CD4-positive, alpha-beta T cell treated with Interleukin-4 for 4 hours (primary cell): ENCODE data around the gene ASCC1.
A peak's percentile ranks its signal among the peaks of the same experiment; 100 is the strongest.
"Not testable (repeated sequence)": the region's sequence is repeated elsewhere in the genome, so short reads cannot be mapped to it uniquely, and the experiment has no call there.

ENCODE experiments used
- DNase-seq: peaks from one replicate; pipeline ENCODE4 v3.0.0-alpha.2; 2020

The ASCC1 gene

GRCh38 chr10:72123616-72124015 is 92.5 kb downstream of the ASCC1 start:
- DNase-seq: no peak

- no peak for DNase-seq
These were observed 93.9 kb downstream of the ASCC1 start for GRCh38 chr10:72122221-72122620.

GRCh38 chr10:72121389-72121788 is 94.7 kb downstream of the ASCC1 start:
- no peak for DNase-seq

GRCh38 chr10:72116372-72116771 is 99.7 kb downstream of the ASCC1 start:
- DNase-seq: no peak

DNA sequence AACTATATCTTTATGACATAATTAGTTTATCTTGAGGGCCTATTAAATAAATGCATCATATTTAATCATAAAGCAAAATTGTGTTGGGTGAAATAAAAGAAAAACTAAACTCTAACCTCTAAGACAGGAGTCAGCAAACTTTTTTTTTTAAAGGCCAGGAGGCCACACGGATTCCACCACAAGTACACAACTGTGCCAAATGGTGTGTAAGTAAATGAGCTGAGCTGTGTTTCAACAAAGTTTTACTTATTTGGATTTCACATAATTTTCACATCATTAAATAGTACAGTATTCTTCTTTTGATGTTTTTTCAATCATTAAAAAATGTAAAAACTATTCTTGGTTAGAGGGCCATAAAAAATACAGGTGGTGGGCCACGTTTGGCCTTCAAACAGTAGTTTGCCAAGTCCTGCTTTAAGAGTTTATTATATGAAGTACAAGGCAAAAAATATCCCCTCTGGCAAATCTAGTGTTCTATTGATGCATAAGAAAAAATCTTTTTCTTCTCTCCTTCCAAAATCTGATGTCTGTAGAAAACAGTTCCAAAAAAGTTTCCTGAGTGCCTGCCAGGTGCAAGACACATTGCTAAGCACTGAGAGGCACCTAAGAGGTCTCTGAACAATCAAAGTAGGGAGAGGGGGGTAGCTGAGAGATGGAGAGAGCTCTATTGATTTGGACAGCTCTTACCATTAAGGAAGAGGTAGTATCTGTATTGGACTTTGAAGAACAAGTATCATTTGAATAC is 101.2 kb downstream of the ASCC1 start:
- DNase-seq: no peak

GRCh38 chr10:72110673-72111401 is 105.2 kb downstream of the ASCC1 start:
- DNase-seq: no peak

DNA sequence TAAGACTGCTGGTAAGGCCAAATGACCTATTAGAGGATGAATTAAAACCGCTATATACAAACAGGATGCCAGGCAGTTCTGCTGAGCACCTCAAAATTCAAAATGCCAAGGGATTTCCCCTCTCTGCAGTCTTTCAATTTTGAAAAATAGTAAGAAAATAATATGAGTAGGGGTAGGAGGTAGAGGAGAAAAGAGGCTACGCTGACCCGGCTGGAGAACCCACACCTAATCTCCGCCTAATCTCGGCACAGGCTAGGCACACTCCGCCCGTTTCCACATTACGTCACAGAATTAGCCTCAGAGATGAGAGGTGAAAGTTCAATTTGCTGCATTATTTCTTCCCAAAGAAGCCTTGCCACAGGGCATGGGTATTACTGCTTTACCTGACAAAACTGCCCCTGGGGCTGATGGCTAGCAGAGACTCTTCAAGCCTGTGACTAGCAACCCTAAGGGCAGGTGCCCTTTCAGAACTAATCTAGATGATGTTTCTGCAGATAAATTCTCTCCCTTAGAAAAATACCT is 106.4 kb downstream of the ASCC1 start:
- peak; percentile 23 for DNase-seq

GRCh38 chr10:72108830-72109635 is 107.0 kb downstream of the ASCC1 start:
- DNase-seq: no peak

- not testable (repeated sequence) for DNase-seq
These were observed 108.1 kb downstream of the ASCC1 start for GRCh38 chr10:72108004-72108370.

DNA sequence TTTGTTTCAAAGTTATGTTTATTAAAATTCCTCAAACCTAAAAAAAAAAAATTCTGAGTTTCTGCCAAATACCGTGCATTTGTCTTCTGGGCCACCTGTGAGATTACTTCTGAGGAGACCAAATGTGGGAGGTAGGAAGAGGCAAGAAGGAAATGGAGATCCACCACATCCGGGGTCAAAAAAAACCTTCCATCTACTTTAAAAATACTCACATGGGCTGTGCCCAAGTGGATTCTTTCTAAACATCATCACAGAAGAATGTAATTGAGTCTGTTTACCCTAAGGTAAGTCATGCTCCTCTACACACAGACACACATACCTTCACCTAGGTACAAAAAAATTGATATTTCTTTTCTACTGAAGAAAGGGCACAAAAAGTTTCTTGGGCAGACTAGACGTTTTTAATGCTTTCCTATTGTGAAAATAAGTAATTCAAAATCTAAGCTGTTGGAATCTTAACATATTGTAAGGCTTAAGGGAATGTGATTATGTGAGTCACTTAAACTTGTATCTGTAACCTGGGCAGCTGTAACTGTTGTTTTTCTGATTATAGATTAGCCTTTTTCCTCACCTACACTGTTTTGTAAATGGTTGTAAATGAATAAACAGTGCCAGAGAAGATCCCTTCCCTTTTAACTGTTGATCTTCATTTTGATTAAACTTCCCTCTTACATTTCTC is 108.6 kb downstream of the ASCC1 start:
- peak; percentile 60 for DNase-seq

- DNase-seq: no peak
These were observed 109.2 kb downstream of the ASCC1 start for GRCh38 chr10:72106896-72107295.

DNA sequence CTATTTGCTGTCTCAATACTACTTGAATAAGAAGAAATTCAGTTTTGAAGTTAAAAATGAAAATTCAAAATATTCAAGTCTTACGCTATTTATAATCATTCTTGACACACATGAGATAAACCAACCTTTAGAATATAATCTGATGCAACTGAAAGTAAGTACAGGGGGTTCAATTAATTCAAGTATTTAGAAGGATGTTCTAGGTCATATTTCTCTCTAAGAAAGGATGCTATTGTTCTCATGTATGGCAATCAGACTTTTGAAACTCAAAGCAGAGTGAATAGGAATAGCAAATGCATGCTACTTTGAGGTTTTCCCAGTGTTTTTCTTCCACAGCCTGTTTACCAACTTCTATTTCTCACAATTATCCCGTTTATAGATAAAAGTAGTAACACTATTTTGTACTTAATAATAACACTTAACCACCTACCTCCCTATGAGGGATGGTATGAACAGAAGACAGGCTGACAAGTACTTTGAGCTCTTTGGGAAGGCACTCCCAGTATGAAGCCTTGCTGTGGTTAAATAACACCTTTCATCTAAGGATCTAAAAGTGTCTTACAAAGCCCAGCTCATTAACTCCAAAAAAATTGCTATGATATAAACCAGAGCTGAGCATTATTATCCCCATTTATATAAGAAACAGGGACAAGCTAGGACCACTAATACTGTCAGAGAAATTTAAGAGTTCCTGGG is 109.8 kb downstream of the ASCC1 start:
- DNase-seq: no peak

DNA sequence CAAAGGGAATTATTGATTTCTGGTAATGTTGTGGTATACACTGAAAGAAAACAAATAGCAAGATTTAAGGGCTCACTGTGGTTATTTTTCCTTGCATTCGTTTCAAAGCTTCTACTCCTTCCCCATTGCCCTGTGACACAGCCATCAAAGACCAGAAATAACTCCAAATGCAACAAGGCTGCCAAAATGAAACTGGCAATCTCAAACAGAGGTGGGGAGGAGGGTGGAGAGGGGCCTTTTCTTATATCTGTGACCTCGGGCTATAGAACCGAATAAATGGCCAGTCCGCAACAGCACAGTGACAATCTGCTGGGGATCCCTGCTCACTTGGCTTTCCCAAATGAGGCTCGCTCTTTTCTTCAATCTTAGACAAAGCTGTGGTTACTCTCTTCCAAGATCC is 110.4 kb downstream of the ASCC1 start:
- DNase-seq: no peak

GRCh38 chr10:72105098-72105475 is 111.0 kb downstream of the ASCC1 start:
- DNase-seq: no peak

GRCh38 chr10:72104472-72105097 is 111.5 kb downstream of the ASCC1 start:
- no peak for DNase-seq

- no peak for DNase-seq
These were observed 116.5 kb downstream of the ASCC1 start for GRCh38 chr10:72099600-72099921.

DNA sequence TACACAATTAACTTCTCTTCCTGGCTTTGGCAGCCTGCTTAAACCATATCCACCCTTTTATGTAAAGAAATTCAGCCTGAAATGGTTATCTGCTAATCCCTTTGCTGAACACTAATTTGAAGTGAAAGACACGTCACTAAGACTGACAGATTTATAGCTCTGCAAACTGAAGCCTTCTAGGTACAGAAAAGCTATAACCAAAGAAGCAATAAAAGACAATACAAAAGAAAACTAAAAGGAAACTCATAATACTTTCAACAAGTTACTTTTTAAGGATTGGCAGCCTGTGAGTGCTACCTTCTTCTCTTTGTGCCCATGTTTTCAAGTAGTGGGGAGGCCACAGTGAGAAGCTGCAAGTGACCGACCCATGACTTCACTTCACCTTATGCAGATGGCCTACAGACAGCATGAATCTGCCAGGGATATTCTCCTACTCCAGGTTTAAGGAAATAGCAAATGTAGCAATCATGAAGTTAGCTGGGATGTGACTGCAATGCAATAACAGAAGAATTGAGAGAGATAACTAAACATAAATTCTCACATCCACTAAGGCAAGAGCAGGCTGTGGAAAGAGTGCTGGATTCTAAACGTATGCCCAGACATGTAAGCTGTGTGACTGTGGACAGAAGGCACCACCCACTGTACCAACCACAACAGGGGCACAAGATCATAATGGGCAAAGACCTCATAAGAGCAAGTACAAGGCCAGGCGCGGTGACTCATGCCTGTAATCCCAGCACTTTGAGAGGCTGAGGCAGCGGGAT is 117.1 kb downstream of the ASCC1 start:
- DNase-seq: no peak

- no peak for DNase-seq
These were observed 117.7 kb downstream of the ASCC1 start for GRCh38 chr10:72098301-72098835.

GRCh38 chr10:72097448-72098300 is 118.4 kb downstream of the ASCC1 start:
- DNase-seq: no peak
